Measurements from ENCODE around the gene REC114. TPM values are rescaled to one million over a fixed set of nuclear protein-coding genes. Genes with fewer than 3 reads are reported as not detected.

REC114 gene
- total RNA-seq, 1 donor from 2014 or later = not detected

GRCh38 chr15:73500696-73501095 is 57.7 kb downstream of the REC114 start:
- no peak overlapping the region for H3K4me3 ChIP-seq (ENCODE audit: low read depth, low read length)
- DNase-seq (ENCODE audit: low read depth) = no peak
- no peak for TF ChIP-seq CTCF (conservative IDR thresholded peaks at IDR 0.05; ENCODE audit: low read depth, low read length)

DNA sequence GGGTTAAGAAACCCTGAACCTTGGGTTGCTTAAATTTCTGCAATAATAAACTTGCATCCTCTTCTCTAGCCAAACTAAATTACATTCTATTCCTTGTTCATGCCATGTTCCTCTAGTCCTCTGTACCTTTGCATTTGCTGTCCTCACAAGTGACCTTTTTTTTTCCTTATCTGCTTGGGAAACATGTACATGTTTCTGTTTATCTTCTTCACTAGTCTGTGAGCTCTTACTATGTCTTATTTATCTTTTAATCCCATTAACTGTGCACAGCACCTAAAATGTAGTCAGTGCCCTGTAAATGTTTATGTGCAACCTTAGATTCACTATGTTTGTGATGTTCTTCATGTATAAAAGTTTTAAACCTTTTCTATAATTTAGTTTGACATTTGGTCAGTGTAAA is 61.9 kb downstream of the REC114 start:
- DNase-seq (ENCODE audit: low read depth) = no peak
- no peak for TF ChIP-seq CTCF (conservative IDR thresholded peaks at IDR 0.05; ENCODE audit: low read depth, low read length)
- no peak overlapping the region for H3K4me3 ChIP-seq (ENCODE audit: low read depth, low read length)

DNA sequence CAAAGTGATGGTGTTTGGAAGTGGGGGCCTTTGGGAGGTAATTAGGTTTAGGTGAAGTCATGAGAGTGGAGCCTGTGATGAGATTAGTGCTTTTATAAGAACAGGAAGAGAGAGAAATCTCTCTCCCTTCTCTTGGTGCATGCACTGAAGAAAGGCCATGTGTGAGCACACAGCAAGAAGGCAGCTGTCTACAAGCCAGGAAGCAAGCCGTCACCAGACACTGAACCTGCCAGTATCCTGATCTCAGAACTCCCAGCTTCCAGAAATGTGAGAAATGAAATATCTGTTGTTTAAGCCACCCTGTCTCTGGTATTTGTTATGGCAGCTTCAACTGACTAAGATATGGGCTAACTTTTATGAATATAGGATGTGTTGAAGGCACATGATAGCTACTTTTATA is 72.6 kb downstream of the REC114 start:
- DNase-seq (ENCODE audit: low read depth) = no peak
- H3K4me3 ChIP-seq (ENCODE audit: low read depth, low read length) = no peak overlapping the region
- TF ChIP-seq CTCF (conservative IDR thresholded peaks at IDR 0.05; ENCODE audit: low read depth, low read length) = no peak

- no peak for TF ChIP-seq CTCF (conservative IDR thresholded peaks at IDR 0.05; ENCODE audit: low read depth, low read length)
- no peak for DNase-seq (ENCODE audit: low read depth)
- H3K4me3 ChIP-seq (ENCODE audit: low read depth, low read length) = no peak overlapping the region
Measured at GRCh38 chr15:73517566-73517965, 74.6 kb downstream of the REC114 start.

GRCh38 chr15:73518180-73518862 is 75.4 kb downstream of the REC114 start:
- no peak for TF ChIP-seq CTCF (conservative IDR thresholded peaks at IDR 0.05; ENCODE audit: low read depth, low read length)
- no peak overlapping the region for H3K4me3 ChIP-seq (ENCODE audit: low read depth, low read length)
- no peak for DNase-seq (ENCODE audit: low read depth)

GRCh38 chr15:73518876-73519733 is 76.1 kb downstream of the REC114 start:
- no peak overlapping the region for H3K4me3 ChIP-seq (ENCODE audit: low read depth, low read length)
- TF ChIP-seq CTCF (conservative IDR thresholded peaks at IDR 0.05; ENCODE audit: low read depth, low read length) = no peak
- DNase-seq (ENCODE audit: low read depth) = no peak
